Limb (tissue), 2 donors: ENCODE data around the gene PAQR7.
A peak's percentile ranks its signal among the peaks of the same experiment; 100 is the strongest.

Experiments
- DNase-seq, 2 donors: peaks; one replicate each; pipeline ENCODE4 v3.0.0-alpha.2; 2016; ENCODE audit errors: extremely low spot score in 2 of 2

PAQR7 gene

GRCh38 chr1:25874209-25874608 lies 1.3 kb downstream of the PAQR7 start:
- DNase-seq = no peak

GRCh38 chr1:25873120-25873519 lies 2.4 kb downstream of the PAQR7 start:
- DNase-seq = no peak

- DNase-seq = no peak
Observed at GRCh38 chr1:25872713-25873112, 2.8 kb downstream of the PAQR7 start.

GRCh38 chr1:25871704-25872494 lies 3.6 kb downstream of the PAQR7 start:
- DNase-seq = no peak

- DNase-seq = no peak
Observed at GRCh38 chr1:25871086-25871703, 4.3 kb downstream of the PAQR7 start.

- no peak for DNase-seq
Observed at GRCh38 chr1:25870614-25871013, 4.9 kb downstream of the PAQR7 start.

- DNase-seq = no peak
Observed at GRCh38 chr1:25869909-25870606, 5.5 kb downstream of the PAQR7 start.

- no peak for DNase-seq
Observed at GRCh38 chr1:25867210-25867991, 8.1 kb downstream of the PAQR7 start.

GRCh38 chr1:25866288-25866687 lies 9.2 kb downstream of the PAQR7 start:
- no peak for DNase-seq

- no peak for DNase-seq
Observed at GRCh38 chr1:25864434-25864833, 11.1 kb downstream of the PAQR7 start.

GRCh38 chr1:25863486-25864262 lies 11.8 kb downstream of the PAQR7 start:
- DNase-seq = no peak

- DNase-seq = no peak
Observed at GRCh38 chr1:25862785-25863485, 12.6 kb downstream of the PAQR7 start.

GRCh38 chr1:25861316-25862286 lies 13.9 kb downstream of the PAQR7 start:
- no peak for DNase-seq

GRCh38 chr1:25858906-25859789 lies 16.4 kb downstream of the PAQR7 start, which contains the start of gene AUNIP:
Gene AUNIP (minus strand): TSS chr1:25859457. CDS start chr1:25859357, 100 bp downstream.
- peak; percentile 84 to 89 for DNase-seq

- no peak for DNase-seq
Observed at GRCh38 chr1:25858494-25858893, 17.0 kb downstream of the PAQR7 start.

- no peak for DNase-seq
Observed at GRCh38 chr1:25856856-25857255, 18.7 kb downstream of the PAQR7 start.

GRCh38 chr1:25854554-25854953 lies 21.0 kb downstream of the PAQR7 start:
- DNase-seq = no peak

GRCh38 chr1:25848531-25848930 lies 27.0 kb downstream of the PAQR7 start:
- DNase-seq = no peak
